Islet precursor cell (in vitro differentiated cells): Measurements from ENCODE around the gene PRAMEF5.
"Not testable (repeated sequence)": the region's sequence is repeated elsewhere in the genome, so short reads cannot be mapped to it uniquely, and the experiment has no call there.

ENCODE experiments used
- DNase-seq: peaks from one replicate; pipeline ENCODE4 v3.0.0-alpha.2; 2018

Gene PRAMEF5

DNA sequence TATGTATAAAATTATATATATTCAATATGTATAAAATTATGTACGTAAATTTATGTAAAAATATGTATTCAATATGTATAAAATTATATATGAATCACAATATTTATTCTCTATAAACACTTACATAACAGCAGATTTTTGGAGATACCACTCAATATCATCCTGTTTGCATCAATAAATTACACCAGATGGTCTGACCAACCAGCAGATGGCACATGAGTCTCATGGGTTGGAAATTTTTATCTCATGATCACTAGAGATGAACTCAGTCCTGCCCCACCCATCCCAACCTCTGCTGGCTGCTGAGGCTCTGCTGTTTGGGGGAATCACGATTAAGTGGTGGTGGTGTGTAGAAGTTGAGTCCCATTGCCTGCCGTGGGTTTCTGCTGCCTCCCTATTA lies 25.6 kb downstream of the PRAMEF5 start:
- DNase-seq: not testable (repeated sequence)

DNA sequence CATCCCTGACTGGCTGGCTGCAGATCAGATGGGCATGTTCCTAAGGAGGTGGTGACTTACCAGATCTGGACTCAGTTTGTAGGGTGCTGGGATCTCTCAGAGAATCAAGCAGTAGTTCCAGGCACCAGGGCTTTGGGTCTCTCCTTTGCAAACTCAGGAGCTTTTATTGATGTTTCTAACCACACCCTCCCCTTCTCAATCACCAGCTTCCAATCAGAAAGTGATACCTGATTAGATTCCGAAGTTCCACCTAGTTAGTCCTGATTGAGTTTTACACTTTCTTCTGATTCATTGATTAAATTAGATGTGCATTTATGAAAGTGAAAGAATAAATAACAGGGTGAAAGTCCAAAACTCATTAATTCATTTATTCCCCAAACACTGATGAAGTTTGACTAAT lies 31.0 kb downstream of the PRAMEF5 start, which contains the start of gene PRAMEF8:
Gene PRAMEF8 (minus strand): TSS at position 101 of the 400 bp plus-strand sequence. CDS start 1,046 bp downstream, outside the sequence.
- DNase-seq: not testable (repeated sequence)

DNA sequence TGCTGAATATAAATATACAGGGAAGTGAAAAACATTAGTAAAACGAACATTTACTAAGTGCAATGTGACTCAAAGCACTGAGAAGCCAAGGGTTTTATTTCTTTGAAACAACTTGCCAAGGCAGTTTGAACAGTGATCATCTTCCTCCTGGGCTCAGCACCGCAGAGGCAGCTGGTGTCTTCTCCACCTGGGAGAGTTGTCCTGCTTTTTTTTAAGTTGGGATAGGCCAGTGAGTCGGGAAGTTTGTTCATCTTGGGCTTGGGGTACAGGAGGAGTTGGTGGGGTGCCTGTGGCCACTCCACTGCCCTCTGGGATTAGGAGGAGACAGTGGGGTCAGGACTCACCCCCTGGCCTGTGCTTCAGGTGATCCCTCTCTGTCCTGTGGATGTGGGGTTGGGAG lies 35.0 kb downstream of the PRAMEF5 start:
- DNase-seq: not testable (repeated sequence)

GRCh38 chr1:13297216-13297931 lies 43.4 kb downstream of the PRAMEF5 start:
- not testable (repeated sequence) for DNase-seq

- DNase-seq: not testable (repeated sequence)
These were observed 44.7 kb downstream of the PRAMEF5 start for GRCh38 chr1:13298699-13299098.

DNA sequence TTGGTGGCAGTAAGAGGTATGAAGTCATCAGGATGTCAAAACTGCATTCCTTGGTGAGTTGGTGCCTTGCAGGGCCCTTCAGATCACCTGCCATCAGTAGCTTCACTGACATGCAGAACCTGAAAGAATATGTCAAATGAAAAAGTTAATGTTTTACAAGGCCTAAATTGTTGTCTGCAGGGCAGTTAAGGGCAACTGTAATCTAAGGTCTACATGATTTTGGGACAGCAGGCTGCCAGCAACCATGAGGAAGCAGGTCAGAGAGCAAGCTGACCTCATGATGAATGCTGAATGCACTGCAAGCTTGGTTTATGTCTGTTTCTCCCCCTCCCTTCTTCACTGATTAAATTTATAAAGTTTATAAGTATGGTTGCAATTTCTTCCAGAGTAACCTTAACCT lies 48.2 kb downstream of the PRAMEF5 start:
- not testable (repeated sequence) for DNase-seq

DNA sequence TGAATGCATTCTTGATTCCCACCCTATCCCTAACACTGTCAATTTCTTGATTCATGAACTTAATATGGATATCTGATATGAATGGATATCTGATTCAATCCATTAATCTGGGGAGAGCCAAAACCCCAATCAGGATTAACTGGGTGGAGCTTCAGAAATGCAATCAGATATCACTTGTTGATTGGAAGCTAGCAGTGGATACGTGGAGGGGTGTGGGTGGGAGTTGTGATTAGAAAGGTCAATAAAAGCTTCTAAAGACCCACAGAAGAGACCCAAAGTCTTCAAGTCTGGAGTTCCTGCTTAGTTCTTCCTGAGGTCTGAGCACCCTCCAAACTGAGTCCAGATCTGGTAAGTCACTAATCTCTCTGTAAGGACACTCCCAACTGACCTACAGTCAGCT lies 49.2 kb downstream of the PRAMEF5 start, which contains the start of gene PRAMEF33:
Gene PRAMEF33 (plus strand): TSS at position 301 of the 400 bp plus-strand sequence. CDS start 2,416 bp downstream, outside the sequence.
- not testable (repeated sequence) for DNase-seq
